ENCODE data around the gene NTF3.
"Not testable (repeated sequence)": the region's sequence is repeated elsewhere in the genome, so short reads cannot be mapped to it uniquely, and the experiment has no call there.

The NTF3 gene

DNA sequence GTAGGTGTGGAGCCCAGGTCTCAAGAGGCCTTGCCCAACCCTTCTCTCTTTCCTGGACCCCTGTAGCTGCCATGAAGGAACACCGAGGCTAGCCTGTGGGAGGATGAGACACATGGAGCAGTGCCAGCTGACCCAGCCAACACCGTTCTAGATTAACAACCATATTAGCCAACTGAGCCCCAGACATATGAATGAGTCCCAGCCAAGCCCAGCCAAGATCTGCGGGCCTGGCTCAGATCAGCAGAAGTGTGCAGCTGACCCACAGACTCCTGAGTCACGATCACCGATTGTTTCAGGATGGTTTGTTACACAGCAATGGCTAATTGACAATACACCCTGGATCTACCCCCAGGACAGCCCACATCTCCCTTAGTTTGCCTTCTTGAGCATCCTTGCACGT, 82.1 kb downstream of the NTF3 start:
- no peak for DNase-seq

- DNase-seq, result no peak
Measured at GRCh38 chr12:5514545-5514944, 82.6 kb downstream of the NTF3 start.

DNA sequence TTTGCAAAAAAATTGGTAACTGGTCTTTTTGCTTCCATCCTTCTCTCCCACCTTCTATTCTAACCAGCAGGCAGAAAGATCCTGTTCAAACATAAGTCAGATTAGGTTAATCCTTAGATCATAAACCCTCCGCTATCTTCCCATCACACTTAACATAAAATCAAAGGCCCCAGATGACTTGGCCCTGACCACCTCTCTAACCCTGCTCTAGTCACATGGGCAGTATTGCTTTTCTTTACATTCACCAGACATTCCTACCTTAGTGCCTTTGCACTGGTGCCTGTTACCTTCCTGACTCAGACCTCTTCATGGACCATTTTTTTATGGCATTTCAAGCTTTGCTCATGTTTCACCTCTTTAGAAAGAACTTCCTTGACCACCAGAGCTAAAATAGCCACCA, 83.5 kb downstream of the NTF3 start:
- DNase-seq, result no peak

DNA sequence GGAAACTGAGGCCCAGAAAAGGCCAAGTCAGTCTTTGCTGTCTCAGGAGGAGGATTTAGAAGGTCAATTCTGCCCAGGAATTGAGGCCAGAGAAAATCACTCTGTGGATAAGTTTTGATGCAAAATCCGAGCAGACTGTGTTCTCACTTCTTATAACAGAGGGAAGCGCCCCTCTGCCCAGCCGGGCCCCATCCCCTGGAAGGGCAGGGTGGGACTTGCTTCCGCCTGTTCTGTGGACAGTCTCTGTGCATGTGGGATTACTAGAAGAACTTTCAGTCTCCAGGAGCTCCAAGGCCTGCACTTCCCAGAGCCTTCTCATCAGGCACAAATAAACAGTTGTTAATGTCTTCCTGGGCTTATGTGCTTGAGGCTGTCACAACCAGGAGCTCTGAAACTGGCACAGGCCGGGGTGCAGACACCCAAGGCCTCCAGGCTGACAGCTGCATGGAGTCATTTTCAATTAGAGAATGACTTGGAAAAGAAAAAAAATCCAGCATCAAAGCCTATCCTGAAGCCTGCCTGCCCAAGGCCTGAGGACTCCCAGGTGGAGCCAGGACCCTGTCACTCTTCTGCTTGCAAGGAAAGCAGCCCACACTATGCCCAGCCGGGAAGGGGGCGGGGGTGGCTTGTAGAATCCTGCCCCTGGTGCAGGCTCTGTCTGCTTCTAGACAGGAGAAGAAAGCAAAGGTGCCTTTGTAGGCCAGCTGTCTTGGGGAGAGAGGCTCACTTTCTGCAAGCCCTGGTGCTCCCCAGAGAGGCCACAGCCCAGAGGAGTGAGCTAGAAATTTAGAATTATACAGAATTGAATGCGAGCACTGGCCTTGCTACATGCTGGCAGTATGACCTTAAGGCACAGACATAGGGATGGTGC, 84.7 kb downstream of the NTF3 start:
- DNase-seq, result no peak

- no peak for DNase-seq
Measured at GRCh38 chr12:5518584-5519365, 86.9 kb downstream of the NTF3 start.

DNA sequence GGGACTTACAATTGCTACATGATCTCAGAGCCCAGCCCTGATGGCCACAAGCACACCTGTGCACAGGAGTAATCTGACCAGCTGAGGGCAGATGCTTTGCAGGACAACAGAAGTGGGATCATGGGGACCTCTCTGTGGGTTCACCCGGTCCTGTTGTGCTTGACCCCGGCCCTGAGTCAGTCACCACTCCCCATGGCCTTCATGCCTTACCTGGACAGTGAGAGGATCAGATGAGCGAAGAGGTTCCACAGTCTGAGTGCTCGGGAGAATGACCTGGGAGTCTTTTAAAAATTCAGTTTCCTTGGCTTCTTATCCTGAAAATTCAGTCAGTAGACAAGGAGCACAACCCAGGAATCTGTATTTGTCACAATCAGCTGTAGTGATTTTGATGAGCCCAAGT, 88.1 kb downstream of the NTF3 start:
- DNase-seq, result no peak

DNA sequence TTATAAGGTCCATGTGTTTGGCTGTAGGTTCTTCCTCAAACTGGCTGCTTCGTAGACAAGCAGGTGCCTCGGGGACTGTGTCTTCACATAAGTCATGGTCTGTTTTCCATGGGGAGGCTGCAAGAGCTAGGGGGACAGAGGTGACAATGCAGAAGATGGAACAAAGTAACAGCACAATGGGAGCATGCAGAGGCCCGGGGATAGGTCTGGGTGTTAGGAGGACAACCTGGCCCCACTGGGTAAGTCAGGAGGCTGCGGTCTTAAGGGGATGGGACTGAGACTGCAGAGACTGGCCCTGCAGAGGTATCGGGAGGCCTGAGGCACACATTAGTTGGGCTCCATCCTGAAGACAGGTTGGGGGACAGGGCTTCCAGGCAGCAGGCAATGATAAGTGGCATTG, 88.9 kb downstream of the NTF3 start:
- DNase-seq, result no peak

GRCh38 chr12:5521456-5522325, 89.8 kb downstream of the NTF3 start:
- no peak for DNase-seq

DNA sequence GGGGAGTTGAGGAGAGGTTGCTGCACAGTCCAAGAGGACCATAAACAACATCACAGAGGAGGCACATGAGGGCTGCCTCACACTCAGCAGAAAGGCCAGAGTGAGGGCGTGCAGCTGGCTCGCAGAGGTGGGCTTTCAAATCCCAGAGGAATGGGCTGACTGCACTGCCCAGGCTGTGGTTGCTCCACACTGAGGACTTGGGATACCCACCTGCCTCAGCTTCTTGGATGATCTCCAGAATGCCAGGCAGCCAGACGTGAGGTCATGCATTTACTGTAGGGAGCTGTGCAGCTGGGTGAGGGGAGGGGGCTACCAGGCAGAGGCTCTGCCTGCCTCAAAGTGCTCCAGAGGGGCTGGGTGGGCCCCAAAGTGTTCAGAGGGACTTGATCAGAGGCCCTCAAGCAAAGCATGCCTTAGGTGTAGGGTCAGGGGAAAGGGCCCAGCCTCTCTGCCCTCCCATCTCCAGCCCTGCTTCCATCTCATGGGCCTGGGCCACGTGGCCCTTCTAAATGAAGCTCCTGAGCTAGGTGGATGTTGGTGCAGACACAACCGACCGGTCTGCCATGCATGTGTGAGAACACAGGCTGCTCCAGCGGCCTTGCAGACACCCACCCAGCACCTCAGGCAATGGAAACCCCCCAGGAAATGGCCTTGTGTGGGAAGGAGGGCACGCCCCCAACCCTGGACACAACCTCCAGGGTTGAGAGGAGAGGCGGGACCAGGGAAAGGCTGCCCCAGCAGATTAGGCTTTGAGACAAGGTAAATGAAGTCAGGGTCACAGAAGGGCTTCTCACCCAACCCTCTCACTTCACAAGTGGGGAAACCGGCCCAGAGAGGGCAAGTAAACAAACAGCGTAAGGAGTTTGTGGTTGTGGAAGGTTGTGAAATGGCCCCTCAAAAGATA, 90.8 kb downstream of the NTF3 start:
- DNase-seq, result no peak

DNA sequence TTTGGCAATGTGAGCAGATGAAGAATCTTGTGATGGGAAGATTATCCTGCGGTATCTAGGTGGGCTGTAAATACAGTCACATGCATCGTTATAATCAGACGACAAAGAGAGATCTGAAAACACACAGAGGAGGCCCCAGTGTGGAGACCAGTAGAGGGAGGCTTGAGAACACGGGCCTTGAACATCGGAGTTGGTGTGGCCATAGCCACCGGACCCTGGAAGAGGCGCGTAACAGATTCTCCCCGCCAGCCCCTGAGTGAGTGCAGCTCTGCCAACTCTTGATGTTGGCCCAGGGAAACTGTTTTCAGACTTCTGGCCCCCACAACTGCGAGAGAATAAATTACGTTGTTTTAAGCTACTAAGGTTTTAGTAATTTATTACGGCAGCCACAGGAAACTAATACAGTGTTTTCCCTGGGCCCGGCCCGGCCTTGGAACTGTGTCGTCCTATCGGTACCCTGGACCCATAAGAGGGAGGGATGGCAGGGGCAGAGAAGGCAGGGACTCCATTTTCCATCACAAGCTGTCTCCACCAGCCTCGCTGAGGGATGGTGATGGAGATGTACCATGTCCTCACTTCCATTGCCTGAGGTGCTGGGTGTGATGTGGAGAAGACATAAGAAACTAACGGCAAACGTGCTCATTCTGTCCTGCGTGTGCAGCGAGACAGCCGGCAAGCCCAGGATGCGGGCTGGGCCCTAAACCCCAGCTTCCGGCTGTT, 91.6 kb downstream of the NTF3 start:
- DNase-seq, result no peak

GRCh38 chr12:5524116-5524768, 92.3 kb downstream of the NTF3 start:
- no peak for DNase-seq

DNA sequence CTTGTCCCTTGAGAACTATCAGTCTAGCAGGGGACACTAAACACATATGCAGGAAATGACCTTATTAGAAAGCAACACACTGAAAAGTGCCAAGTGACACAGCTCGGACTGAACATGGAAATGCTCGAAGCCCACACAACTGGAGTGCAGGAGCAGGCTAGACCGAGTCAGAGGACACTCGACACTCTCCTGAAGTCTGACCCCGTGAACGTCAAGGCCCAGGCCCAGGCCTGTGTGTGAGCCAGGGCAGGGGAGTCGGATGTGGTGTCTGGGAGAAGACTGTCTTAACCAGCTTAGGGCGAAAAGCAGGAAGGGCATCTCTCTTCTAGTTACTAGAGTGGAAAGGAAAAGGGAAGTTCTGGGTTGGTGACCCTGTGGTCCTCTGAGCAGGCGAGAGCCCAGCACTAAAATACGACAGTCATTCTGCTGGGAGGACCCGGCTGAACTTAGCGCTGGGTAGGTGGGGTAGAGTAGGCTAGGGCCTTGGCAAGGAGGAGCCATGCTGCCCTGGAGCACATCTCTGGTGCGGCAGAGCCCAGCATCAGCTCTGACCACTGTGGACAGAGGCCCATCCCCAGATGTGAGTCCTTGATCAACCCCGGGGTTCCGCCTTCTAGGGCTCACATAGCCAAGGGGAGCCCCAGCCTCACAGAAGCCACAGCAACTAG, 93.0 kb downstream of the NTF3 start:
- DNase-seq, result no peak

- DNase-seq, result no peak
Measured at GRCh38 chr12:5525783-5526367, 94.0 kb downstream of the NTF3 start.

GRCh38 chr12:5533368-5533767, 101.5 kb downstream of the NTF3 start:
- no peak for DNase-seq

GRCh38 chr12:5534426-5535199, 102.7 kb downstream of the NTF3 start:
- DNase-seq, result no peak

DNA sequence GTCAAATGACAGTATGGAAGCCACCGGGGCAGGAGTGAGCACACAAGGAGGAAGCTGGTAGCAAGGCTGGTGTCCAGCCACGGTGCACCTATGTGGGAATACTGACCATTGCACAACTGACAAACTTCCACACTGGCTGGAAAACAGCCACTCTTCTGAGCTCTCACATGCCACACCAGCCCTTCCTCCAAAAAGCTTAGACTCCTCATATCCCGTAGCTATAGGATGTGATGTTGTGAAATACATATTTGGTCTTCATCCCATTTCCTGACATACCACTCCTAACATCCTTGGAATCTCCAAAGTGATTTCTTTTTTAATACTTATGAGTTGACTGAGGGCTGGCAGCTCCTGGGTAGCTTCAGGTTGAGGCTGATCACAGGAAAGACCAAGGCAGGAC, 103.6 kb downstream of the NTF3 start:
- DNase-seq, result no peak

DNA sequence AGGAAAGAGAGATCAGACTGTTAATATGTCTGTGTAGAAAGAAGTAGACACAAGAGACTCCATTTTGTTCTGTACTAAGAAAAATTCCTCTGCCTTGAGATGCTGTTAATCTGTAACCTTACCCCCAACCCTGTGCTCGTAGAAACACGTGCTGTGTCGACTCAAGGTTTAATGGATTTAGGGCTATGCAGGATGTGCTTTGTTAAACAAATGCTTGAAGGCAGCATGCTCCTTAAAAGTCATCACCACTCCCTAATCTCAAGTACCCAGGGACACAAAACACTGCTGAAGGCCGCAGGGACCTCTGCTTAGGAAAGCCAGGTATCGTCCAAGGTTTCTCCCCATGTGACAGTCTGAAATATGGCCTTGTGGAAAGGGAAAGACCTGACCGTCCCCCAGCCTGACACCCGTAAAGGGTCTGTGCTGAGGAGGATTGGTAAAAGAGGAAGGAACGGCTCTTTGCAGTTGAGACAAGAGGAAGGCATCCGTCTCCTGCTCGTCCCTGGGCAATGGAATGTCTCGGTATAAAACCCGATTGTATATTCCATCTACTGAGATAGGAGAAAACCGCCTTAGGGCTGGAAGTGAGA, 105.2 kb downstream of the NTF3 start:
- DNase-seq, result not testable (repeated sequence)

- no peak for DNase-seq
Measured at GRCh38 chr12:5537771-5538170, 105.9 kb downstream of the NTF3 start.
